Stimulated activated CD8-positive, alpha-beta memory T cell treated with anti-CD3 and anti-CD28 coated beads, Interleukin-2, amount 100 ng/mL, for 1 hour (primary cell): ENCODE data around the gene TTLL12.

ENCODE experiments used
- DNase-seq, 2 donors: peaks; one replicate each; pipeline ENCODE4 v3.0.0-alpha.2; 2020; ENCODE audit warnings: low read depth in 2 of 2

TTLL12 gene

DNA sequence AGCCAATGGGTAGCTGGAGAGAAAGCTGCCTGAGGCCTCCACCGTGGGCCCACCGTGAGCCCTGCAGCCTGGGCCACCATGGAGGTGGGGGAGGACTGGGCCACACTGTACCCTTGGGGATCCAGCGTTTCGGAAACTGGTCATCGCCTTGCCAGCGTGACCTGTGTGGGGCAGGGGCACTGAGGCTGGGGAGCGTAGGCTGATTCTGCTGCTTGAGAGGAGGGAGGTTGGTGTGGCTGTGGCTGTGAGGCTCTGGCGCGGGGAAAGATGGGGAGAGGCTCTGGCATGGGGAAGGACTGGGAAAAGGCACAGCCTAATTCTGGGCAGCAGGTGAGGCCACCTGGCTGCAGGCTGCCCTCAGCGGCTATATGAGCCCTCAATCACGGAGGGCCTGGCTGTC lies 12.6 kb upstream of the TTLL12 start:
- DNase-seq = no peak

DNA sequence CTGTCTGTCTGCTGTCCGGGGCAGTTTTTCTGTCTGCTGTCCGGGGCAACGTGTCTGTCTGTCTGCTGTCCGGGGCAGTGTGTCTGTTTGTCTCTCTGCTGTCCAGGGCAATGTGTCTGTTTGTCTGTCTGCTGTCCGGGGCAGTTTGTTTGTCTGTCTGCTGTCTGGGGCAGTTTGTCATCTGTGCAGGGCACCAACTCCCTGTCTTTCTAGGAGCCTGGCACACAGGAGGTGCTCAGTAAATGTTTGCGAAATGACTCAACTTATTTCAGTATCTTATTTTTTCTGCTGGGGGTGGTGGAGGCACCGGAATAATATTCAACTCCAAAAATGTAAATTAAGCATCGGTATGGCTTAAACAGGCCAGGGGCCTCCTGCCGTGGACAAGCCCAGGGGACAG lies 12.0 kb upstream of the TTLL12 start:
- DNase-seq = no peak

GRCh38 chr22:43198126-43198525 lies 11.2 kb upstream of the TTLL12 start:
- no peak for DNase-seq

GRCh38 chr22:43197271-43197941 lies 10.5 kb upstream of the TTLL12 start:
- no peak for DNase-seq

DNA sequence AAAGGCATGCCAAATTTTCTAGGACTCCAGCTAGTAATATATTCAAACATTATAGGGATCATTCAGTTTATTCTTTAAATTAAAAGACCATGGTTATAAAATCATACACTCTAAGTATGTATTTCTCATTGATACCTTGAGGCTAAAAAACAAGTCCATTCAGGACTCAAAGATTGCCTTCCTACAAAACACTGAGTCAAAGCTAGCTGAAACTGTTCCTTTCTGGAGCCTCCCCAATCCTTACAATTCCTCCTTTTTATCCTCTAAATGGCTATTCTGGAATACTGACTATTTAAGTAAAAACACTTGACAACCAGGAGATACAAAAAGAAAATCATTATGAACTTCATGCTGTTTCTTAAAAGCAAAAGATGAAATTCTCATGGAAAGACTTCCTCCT lies 4.9 kb upstream of the TTLL12 start:
- DNase-seq = no peak

DNA sequence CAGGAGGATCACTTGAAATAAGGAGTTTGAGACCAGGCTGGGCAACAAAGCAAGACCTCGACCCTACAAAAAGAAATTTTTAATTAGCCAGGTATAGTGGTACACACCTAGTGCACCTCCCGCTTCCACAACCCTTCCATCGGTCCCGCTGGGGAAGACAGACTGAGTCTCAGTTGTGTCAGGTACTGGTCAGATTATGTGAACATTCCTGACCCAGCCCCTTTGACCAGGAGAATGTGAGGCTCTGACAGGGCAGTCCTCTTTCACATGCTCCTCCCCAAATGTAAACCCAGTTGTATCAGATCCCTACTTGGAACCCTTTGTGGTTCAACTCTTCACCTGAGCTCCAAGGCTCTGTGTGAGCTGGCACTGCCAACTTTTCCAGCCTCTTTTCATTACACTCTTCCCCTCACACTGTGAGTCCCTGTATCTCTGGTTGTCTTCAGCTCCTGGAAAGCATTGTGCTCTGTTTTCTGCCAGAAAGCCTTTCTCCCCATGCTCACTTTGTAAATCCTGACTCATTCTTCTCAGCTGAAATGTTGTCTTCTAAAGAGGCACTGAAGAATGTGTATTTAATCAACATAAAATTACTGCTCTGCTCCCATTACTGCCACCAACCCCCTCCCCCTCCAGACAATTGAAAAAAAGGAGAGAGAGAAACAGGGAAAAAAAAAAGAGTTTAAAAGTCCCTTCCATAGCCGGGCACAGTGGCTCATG lies 2.1 kb upstream of the TTLL12 start:
- no peak for DNase-seq

- peak; percentile 92 for DNase-seq
Measured at GRCh38 chr22:43187171-43188099, 501 bp upstream of the TTLL12 start.

DNA sequence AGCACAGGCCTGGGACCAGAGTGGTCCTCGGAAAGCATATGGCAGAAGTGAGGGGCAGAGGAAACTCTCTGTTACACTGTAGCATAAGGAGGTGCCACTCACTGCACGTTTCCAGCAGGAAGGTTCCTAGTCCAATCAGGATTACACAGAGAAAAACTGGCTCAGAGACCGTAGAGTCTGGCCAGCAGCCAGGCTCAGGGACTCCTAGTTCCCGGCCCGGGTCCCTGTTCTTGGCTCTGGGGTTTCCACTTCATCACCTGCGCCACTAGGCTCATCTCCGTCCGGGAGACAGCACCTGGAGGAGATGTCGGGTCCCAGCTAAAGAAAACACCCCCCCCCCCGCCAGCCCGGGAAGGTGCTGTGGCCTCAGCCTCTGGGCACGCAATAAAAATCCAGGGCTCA lies 1.1 kb downstream of the TTLL12 start:
- DNase-seq = no peak

- no peak for DNase-seq
Measured at GRCh38 chr22:43183496-43184277, 3.2 kb downstream of the TTLL12 start.

DNA sequence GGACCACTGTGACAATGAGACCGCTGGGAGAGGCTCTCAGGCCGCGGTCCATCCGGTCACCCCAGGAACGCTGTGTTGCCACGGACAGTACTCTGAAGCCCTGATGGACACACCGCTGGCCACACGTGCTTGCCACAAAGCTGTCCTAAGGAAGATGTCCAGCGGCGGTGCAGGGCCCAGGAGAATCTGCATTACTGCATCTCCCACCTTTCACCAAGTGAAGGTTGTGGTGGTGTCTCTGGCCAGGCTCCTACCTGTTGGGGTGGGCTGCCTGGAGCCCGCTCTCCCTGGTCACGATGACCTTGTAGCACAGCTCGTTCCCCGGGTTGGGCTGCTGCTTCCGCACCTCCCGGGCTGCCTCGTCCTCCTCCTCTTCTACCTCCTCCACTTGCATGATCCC lies 4.2 kb downstream of the TTLL12 start:
- DNase-seq = no peak

- no peak for DNase-seq
Measured at GRCh38 chr22:43182118-43182517, 4.8 kb downstream of the TTLL12 start.

- no peak for DNase-seq
Measured at GRCh38 chr22:43181321-43182076, 5.4 kb downstream of the TTLL12 start.

DNA sequence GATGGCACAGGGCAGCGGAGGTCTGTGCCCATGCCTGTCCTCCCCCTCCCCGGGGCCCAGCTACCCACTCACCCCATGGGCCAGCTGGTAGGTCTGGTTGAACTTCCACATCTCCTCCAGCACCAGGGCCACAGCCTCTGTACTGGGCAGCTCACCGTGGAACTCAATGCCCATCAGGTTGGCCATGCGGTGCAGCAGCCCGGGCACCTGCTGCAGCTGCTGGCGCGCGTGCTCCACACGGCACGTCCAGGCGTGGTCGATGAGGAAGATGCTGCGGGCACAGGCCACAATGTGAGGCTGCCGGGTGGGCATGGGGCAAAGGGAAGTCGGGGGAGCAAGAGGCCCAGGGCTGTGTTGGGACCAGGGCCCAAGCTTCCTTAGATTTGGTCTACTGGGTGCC lies 6.3 kb downstream of the TTLL12 start:
- DNase-seq = no peak

GRCh38 chr22:43179911-43180195 lies 7.1 kb downstream of the TTLL12 start:
- no peak for DNase-seq

DNA sequence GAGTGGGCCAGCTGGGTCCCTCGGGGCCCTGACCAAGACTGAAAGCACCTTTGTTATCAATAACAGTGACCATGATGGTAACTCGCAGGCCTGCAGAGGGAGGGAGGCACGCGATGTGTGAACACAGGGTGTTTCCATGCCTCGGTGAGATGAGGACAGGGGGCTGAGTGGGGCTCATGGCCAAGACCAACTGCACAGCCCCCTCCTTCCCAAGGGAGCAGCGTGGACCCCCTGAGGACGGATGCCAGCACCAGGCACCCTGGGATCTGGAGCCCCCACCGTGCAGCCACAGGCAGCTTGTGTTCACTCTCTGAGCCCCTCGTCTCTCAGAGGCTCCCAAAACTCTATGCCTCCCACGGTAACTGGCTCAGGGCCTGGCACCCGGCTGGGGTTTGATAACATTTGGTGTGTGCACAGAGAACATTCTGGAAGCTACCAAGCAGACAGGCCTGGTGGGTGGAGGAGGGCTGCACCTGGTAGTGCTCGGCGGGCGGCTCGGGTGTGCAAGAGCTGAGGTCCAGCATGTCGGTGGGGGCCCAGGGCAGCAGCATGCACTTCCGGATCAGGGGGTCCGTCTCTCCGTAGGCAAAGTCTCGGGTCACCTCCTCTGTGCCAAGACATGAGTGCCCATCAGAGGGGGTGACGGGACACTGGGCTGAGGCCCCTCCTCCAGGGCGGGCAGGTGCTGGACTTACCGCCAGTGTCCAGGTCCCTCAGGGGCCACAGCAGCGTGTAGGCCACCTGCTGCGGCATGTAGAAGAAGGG lies 7.6 kb downstream of the TTLL12 start:
- no peak for DNase-seq

DNA sequence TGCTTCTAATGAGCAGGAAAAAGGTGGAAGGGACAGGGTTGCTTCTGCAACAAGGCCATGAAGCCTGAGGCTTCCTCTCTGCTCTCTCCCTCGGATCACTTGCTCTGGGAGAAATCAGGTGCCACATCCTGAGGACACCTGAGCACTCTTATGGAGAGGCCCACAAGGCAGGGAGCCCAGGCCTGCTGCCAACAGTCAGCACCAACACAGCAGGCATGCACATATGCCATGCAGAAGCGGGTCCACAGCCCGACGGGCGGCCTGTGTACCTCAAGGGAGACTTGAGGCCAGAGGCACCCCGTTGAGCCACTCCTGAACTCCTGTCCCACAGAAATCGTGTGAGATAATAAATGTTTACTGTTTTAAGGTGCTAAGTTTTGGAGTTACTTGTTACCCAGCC lies 9.5 kb downstream of the TTLL12 start:
- no peak for DNase-seq

DNA sequence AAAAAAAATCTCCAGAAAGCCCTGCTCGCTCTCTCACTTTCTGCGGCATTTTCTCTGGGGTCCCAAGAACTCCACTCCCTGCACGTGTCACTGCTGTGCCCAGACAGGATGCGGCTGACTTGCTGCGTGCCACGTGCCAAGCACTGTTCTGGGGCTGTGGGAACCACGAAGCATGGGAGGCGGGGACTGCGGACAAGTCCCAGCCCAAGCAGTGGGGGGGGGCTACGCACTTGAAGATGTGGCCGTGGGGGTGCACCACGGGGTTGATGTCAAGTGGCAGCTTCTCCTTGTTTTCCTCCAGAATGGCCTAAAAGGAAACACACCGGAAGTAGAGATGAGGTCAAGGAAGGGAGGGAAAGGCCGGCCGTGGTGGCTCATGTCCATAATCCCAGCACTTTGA lies 10.8 kb downstream of the TTLL12 start:
- DNase-seq = no peak

DNA sequence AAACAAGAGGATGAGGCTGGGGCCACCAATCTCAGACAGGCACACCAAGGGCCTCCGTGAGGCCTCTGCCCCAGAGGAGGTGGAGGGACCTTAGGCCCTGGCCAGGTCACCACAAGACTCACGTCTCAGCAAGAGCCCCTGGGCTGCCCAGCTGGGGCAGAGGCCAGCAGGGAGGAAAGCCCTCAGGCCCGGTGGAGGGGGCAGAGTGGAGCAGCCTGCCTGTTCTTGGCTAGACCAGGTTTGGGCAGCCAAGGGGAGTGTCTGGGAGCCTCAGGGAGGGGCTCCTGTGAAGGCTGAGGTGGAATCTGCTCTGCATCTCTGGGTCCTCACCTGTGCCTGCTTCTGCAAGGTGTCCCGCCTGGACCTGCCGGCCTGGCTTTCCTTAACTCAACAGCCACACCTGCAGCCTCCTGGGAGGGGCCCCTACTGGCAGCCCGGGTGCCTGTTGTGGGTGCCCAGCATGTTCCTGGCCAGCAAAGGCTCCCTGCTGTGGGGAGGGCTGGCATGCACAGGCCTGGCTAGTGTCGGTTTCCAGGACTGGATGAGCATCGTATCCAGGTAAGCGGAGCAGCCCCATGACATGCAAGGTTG lies 11.9 kb downstream of the TTLL12 start:
- no peak for DNase-seq

GRCh38 chr22:43173976-43174720 lies 12.8 kb downstream of the TTLL12 start:
- no peak for DNase-seq
